Psoas muscle (tissue), 8 donors: ENCODE data around the gene PHRF1. TPM values are rescaled to one million over a fixed set of nuclear protein-coding genes. Genes with fewer than 3 reads are reported as not detected.

Experiments used
- ATAC-seq, 4 donors: fragments of 200-7000 bp; cut with Tn5 transposase; one replicate each; pipeline ENCODE4 v1.9.1; 2020; ENCODE audit warnings: moderate library complexity in 3 of 4, mild to moderate bottlenecking in 2 of 4
- DNase-seq, 2 donors: peaks; one replicate each; pipeline ENCODE4 v3.0.0-alpha.2; 2020
- H3K27ac ChIP-seq: fragments of 200-600 bp; one replicate; pipeline ENCODE4 v1.8.0; 2022
- H3K27me3 ChIP-seq, 3 donors: fragments of 200-600 bp in 1 of 3; one replicate each; pipeline versions ENCODE4 v1.6.1 to v1.8.0; 2013 to 2022; ENCODE audit warnings: low read length in 2 of 3, mild to moderate bottlenecking in 2 of 3, moderate library complexity in 1 of 3; ENCODE audit not compliant: insufficient read depth in 3 of 3
- H3K36me3 ChIP-seq, 2 donors: fragments of 200-600 bp in 1 of 2; one replicate each; pipeline versions ENCODE4 v1.6.1 to v1.8.0; 2013 to 2022; ENCODE audit warnings: low read depth in 1 of 2, mild to moderate bottlenecking in 1 of 2, moderate library complexity in 1 of 2; ENCODE audit not compliant: insufficient read depth in 1 of 2
- H3K4me1 ChIP-seq: fragments of 200-600 bp; one replicate; pipeline ENCODE4 v1.8.0; 2022
- H3K4me3 ChIP-seq: fragments of 200-600 bp; one replicate; pipeline ENCODE4 v1.8.0; 2022; ENCODE audit warnings: mild to moderate bottlenecking
- H3K9me3 ChIP-seq: fragments of 200-600 bp; one replicate; pipeline ENCODE4 v1.8.0; 2022
- CTCF ChIP-seq: fragments of 200-600 bp; IDR thresholded peaks from one replicate; pipeline ENCODE4 v1.8.0; 2022; ENCODE audit warnings: antibody characterized with exemption
- WGBS, 3 donors: extraction: QIAGEN DNeasy Blood & Tissue Kit; methylation state at CpG; one replicate each; pipeline versions ENCODE4 v1.1.6 to v1.1.7; 2013; 5-methylcytosine and 5-hydroxymethylcytosine counted together
- intact Hi-C, 2 donors: fragments of 100-400 bp; cut with DNase I; formaldehyde crosslinking; loops; one replicate each; pipeline versions ENCODE4 v1.11.0 to v1.14.2; 2022
- polyA plus RNA-seq, 3 donors: library from polyadenylated mRNA; stranded (reverse); fragments of 200-250 nt; gene quantifications; one replicate each; pipeline ENCODE4 v1.2.3, GENCODE V29; 2013
- total RNA-seq, 4 donors: library from RNA; stranded (reverse); fragmentation: NEBNext Ultra II Directional in 2 of 4; extraction: Animal tissue kit (Norgen Biotek cat#: 25700) in 2 of 4; gene quantifications; one replicate each; pipeline versions ENCODE4 v1.2.1 to v1.2.4, GENCODE V29; 2021 to 2023
- donor health status: healthy with polysubstance abuse.
- donor health status: DM: no; HTN: no; CAD: no; lungs with moderate emphysema.
- donor health status: Bipolar disorder and iron deficiency.
- donor health status: healthy.
- donor health status: DM: yes; HTN: yes; CAD: no.
- donor health status: DM: no; HTN: no; CAD: no.
- donor health status: DM: no; HTN: no; CAD: no.
- donor health status: DM: yes; HTN: yes; CAD: no.

The PHRF1 gene
- total and polyA plus RNA-seq, 7 donors: 11.7 to 31.2 (median 19.8) TPM

GRCh38 chr11:578276-579035 is 2.2 kb downstream of the PHRF1 start:
- ATAC-seq (no peak), DNase-seq (no peak)
- H3K9me3 ChIP-seq: no peaks in the 10 kb centered on the region
- no peaks in the 10 kb centered on the region for H3K27me3 ChIP-seq
- WGBS, 3 donors: 59 to 65% (median 60%) methylated on average over 21 of the region's 21 CpGs
- peaks cover 0 to 23% of the 10 kb centered on the region in 2 donors for H3K36me3 ChIP-seq
- peak overlapping the region; percentile 98 for H3K4me3 ChIP-seq
- no peak for TF ChIP-seq CTCF
- intact Hi-C loops: loop anchor here (5.0 to 10.0 kb wide), 2 partner anchors 49 to 116 kb away; partner anchors contain the start of genes DEAF1 (in 1 of the 2), SCT (in 1 of the 2) and TMEM80 (in 1 of the 2)
- H3K4me1 ChIP-seq: peaks cover 46% of the 10 kb centered on the region
- peak overlapping the region; percentile 97 for H3K27ac ChIP-seq

- H3K27me3 ChIP-seq: no peaks in the 10 kb centered on the region
- WGBS, 3 donors: 67 to 76% (median 73%) methylated on average over 20 of the region's 20 CpGs
- no peak overlapping the region for H3K4me3 ChIP-seq
- H3K4me1 ChIP-seq: peaks cover 39% of the 10 kb centered on the region
- H3K36me3 ChIP-seq: peaks cover 0 to 38% of the 10 kb centered on the region in 2 donors
- H3K9me3 ChIP-seq: no peaks in the 10 kb centered on the region
- TF ChIP-seq CTCF: no peak
- DNase-seq (no peak), ATAC-seq (no peak)
- intact Hi-C loops: loop anchor here (5.0 to 10.0 kb wide), 2 partner anchors 47 to 115 kb away; partner anchors contain the start of genes DEAF1 (in 1 of the 2), SCT (in 1 of the 2) and TMEM80 (in 1 of the 2)
- H3K27ac ChIP-seq: no peak overlapping the region
Observed at GRCh38 chr11:579830-580601, 3.7 kb downstream of the PHRF1 start.

GRCh38 chr11:581342-581741 is 5.1 kb downstream of the PHRF1 start:
- DNase-seq: no peak
- intact Hi-C loops: no loop called here
- no peaks in the 10 kb centered on the region for H3K27me3 ChIP-seq
- 63 to 81% (median 75%) methylated on average over 14 of the region's 14 CpGs for WGBS, 3 donors
- H3K27ac ChIP-seq: peak overlapping the region; percentile 4
- TF ChIP-seq CTCF: no peak
- ATAC-seq: peak in 1 of 4 donors; percentile 34
- no peaks in the 10 kb centered on the region for H3K9me3 ChIP-seq
- H3K4me3 ChIP-seq: no peak overlapping the region
- peaks cover 37% of the 10 kb centered on the region for H3K4me1 ChIP-seq
- peaks cover 0 to 46% of the 10 kb centered on the region in 2 donors for H3K36me3 ChIP-seq

GRCh38 chr11:581752-582151 is 5.5 kb downstream of the PHRF1 start:
- H3K36me3 ChIP-seq: peaks cover 0 to 50% of the 10 kb centered on the region in 2 donors
- intact Hi-C loops: no loop called here
- H3K4me1 ChIP-seq: peaks cover 37% of the 10 kb centered on the region
- 76 to 80% (median 77%) methylated on average over 17 of the region's 17 CpGs for WGBS, 3 donors
- ATAC-seq (peak in 1 of 4 donors; percentile 2), DNase-seq (no peak)
- H3K4me3 ChIP-seq: no peak overlapping the region
- no peaks in the 10 kb centered on the region for H3K9me3 ChIP-seq
- no peak for TF ChIP-seq CTCF
- no peaks in the 10 kb centered on the region for H3K27me3 ChIP-seq
- H3K27ac ChIP-seq: no peak overlapping the region
